Fibroblast of the aortic adventitia (primary cell): ENCODE data around the gene ZFYVE26. TPM values are rescaled to one million over a fixed set of nuclear protein-coding genes. Genes with fewer than 3 reads are reported as not detected.

Experiments used
- DNase-seq: peaks from one replicate; pipeline ENCODE4 v3.0.0-alpha.2; 2010; ENCODE audit warnings: low read depth
- H3K4me3 ChIP-seq: 2 replicates; pipeline ENCODE4 v1.5.1; 2011; ENCODE audit warnings: low read depth, mild to moderate bottlenecking, control low read depth, low read length, moderate library complexity
- total RNA-seq: library from RNA; depleted of rRNA; stranded (reverse); fragments of >200 nt; gene quantifications from 2 replicates; pipeline ENCODE4 v1.2.3, GENCODE V29; 2012; ENCODE audit warnings: low replicate concordance
- TF ChIP-seq, protein P1 (sequence below): IDR thresholded peaks from 2 replicates; pipeline ENCODE4 v1.5.1; 2011; ENCODE audit warnings: mild to moderate bottlenecking, low read length, control low read depth, inconsistent platforms; ENCODE audit not compliant: insufficient read depth

Gene ZFYVE26
- total RNA-seq, 1 donor: 30.8 TPM

DNA sequence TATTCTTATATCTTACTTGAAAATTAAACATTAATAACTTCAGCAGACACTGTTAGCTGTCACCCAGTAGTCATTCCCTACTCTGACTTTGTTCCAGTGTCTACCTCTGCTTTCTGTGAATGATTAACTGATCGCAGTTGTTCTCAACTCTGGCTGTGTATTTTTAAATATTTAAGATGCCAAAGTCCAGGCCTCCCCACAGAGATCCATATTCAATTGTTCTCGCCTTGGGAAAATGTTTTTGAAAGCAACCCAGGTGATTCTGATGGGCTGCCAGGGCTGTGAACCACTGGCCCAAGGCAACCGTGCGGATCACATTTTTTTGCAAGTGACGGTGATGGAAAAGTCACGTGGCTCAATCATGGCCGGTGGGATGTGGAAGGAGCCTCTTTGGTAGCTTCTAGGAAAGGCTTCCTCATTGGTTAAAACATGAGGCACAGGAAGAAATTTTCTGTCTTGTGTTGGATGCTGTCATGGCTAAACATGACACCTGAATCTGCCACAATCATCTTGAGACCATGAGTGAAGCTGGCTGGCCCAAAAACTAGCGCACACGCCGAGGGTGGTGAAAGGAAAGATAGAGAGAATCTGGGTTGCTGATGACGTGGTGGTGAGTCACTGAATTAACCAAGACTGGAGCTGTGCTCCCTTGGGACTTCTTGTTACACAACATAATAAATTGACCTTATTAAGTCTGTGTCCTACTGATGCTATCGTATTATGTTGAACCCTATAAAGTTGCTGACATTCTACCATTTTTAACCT is 77.5 kb downstream of the ZFYVE26 start:
- TF ChIP-seq, protein P1, sequence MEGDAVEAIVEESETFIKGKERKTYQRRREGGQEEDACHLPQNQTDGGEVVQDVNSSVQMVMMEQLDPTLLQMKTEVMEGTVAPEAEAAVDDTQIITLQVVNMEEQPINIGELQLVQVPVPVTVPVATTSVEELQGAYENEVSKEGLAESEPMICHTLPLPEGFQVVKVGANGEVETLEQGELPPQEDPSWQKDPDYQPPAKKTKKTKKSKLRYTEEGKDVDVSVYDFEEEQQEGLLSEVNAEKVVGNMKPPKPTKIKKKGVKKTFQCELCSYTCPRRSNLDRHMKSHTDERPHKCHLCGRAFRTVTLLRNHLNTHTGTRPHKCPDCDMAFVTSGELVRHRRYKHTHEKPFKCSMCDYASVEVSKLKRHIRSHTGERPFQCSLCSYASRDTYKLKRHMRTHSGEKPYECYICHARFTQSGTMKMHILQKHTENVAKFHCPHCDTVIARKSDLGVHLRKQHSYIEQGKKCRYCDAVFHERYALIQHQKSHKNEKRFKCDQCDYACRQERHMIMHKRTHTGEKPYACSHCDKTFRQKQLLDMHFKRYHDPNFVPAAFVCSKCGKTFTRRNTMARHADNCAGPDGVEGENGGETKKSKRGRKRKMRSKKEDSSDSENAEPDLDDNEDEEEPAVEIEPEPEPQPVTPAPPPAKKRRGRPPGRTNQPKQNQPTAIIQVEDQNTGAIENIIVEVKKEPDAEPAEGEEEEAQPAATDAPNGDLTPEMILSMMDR: no peak
- peak; percentile 99 for DNase-seq
- H3K4me3 ChIP-seq: no peak overlapping the region

DNA sequence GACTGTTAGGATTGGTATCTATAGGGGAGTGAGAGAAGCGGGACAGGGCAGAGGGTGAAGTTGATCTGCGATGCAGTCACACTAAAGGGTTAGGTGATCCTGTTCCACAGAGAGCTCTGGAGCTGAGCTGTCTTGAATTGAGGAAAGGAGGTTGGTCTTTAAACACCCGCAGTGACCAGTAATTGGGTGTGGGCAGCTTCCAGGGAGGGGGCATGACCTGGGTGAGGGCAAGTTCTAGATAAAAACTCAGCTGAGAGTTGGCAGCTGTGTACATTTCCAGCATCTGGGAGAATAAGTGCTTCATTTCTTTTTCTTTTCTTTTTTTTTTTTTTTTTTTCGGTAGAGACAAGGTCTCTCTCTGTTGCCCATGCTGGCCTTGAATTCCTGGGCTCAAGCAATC is 79.6 kb downstream of the ZFYVE26 start:
- H3K4me3 ChIP-seq: no peak overlapping the region
- TF ChIP-seq, protein P1: no peak
- DNase-seq: no peak

DNA sequence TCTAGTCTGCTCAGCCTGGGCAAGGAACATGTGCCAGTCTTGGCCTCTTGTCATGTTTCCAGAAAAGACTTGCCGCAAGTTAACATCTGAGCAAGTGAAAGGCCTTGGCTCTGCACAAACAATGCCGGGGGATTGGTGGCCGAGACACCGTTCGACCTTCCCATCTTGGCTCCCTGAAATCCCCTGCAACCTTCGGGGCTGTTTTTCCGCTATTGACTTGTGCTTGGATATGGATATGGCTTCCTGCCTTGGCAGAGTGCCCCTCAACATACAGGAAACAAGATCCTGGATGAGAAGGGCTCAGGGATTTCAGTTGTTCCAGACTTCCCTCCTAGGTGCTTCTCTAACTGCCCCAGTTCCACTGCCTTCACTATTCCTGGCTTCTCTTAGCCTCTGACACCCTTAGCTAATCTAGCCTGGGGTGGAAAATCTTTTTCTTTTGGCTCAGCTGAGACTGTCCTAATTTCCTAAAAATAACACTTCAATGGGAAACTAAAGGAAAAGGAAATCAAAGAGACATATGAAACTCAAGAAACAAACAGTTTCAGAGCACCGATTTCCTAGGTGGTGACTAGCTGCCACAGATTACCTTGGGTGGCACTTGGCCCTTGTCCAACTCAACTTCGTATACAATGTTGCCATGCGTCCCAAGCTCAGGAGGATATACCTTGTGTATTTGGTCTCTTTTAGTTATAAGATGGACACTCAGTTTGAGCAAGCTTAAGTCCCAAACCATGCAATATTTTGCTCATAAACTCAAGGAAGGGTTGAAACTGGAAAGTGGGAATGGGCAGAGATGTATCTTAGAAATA is 80.8 kb downstream of the ZFYVE26 start:
- TF ChIP-seq, protein P1: no peak
- H3K4me3 ChIP-seq: no peak overlapping the region
- DNase-seq: no peak

DNA sequence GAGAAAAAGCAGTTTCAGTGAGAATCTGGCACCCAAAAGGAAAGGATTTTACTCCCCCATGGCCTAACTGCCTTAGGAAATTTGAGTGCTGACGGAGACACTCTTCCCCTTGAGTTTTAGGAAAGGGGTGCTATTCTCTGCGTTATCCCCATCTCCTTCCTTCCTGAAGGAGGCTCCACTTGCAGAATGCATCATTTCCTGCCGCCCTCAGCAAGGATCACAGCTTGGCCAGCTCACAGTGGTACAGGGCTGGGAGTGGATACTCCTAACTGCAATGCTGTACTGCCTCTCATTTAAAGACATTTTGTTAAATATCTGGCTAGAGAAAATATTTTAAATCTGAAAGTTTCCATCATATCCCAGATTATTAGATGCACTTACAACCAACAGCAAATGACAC is 81.7 kb downstream of the ZFYVE26 start:
- no peak overlapping the region for H3K4me3 ChIP-seq
- TF ChIP-seq, protein P1: peak; percentile 25
- peak; percentile 20 for DNase-seq

DNA sequence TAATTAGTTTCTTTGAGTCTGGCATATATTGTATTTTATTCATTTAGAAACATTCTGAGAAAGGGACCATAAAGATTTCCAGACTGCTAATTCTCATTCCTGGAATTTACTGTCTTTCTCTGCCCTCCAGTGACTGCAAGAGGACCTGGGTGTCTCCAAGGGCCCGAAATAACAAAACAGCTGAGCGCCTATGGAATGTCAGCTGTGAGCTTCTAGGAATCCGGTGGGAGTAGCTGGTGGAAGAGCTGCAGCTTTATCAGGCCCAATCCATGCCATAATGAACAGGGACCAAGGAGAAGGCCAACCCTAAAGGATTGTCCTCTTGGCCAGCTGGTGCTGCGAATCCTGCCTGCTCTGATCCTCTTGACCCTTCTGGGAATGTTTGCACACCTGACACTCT is 82.8 kb downstream of the ZFYVE26 start:
- TF ChIP-seq, protein P1: no peak
- H3K4me3 ChIP-seq: no peak overlapping the region
- no peak for DNase-seq

DNA sequence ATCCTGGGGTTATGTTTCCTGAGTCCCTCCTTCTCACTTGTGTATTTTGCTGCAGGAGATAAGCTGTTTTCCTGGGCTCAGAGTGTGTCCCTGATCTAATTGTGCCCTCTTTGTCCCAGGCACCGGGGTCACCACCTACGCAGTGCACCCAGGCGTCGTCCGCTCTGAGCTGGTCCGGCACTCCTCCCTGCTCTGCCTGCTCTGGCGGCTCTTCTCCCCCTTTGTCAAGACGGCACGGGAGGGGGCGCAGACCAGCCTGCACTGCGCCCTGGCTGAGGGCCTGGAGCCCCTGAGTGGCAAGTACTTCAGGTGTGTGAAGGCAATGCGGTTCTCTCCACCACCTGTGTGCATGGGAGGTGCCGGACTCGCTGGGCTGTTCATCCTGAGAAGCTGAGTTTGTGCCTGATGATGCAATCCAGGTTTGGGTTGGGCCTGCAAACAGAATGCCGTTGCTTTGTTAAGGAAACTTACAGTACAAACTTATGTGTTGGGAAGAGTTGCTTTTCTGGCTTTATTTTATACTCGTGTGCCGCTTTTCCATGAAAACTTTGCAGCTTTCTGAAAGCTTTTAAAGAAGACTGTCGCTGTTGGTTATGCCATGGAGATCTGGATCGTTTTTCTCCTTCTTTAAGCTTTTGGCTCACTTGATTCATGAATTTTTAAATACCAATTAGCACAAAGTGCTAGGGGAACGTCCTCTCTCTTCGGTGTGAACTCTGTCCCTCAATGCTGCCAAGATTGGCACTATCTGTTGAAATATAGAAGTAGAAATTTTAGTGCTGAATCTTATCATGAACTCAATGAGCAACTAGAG is 87.1 kb downstream of the ZFYVE26 start:
- TF ChIP-seq, protein P1: no peak
- no peak overlapping the region for H3K4me3 ChIP-seq
- no peak for DNase-seq
